CD4-positive, CD25-positive, alpha-beta regulatory T cell (primary cell): ENCODE results near the gene RBBP8. TPM values are rescaled to one million over a fixed set of nuclear protein-coding genes. Genes with fewer than 3 reads are reported as not detected.
"Not testable (repeated sequence)": the region's sequence is repeated elsewhere in the genome, so short reads cannot be mapped to it uniquely, and the experiment has no call there.

Source experiments
- ATAC-seq, 2 donors: fragments of 150-1000 bp; cut with Tn5 transposase; one replicate each; pipeline ENCODE4 v1.10.0; 2021; ENCODE audit warnings: low read depth in 2 of 2, moderate number of reproducible peaks in 2 of 2, moderate library complexity in 1 of 2
- DNase-seq, 3 donors: peaks; one replicate each; pipeline versions ENCODE4 v3.0.0 to v3.0.0-alpha.2; 2012 to 2022; ENCODE audit warnings: mixed read lengths in 1 of 3
- H3K27ac ChIP-seq: one replicate; pipeline ENCODE4 v1.7.0; 2013; ENCODE audit warnings: mild to moderate bottlenecking, low read length; ENCODE audit not compliant: insufficient read depth, poor library complexity, severe bottlenecking
- H3K27me3 ChIP-seq: one replicate; pipeline ENCODE4 v1.7.0; 2013; ENCODE audit warnings: low read length; ENCODE audit not compliant: control insufficient read depth, insufficient read depth
- H3K36me3 ChIP-seq: one replicate; pipeline ENCODE4 v1.7.0; 2013; ENCODE audit warnings: mild to moderate bottlenecking, low read length, moderate library complexity; ENCODE audit not compliant: control insufficient read depth, insufficient read depth
- H3K4me1 ChIP-seq: 2 replicates; pipeline ENCODE4 v1.7.0; 2013; ENCODE audit warnings: mild to moderate bottlenecking, low read length; ENCODE audit not compliant: insufficient read depth, control insufficient read depth, poor library complexity, severe bottlenecking
- H3K4me3 ChIP-seq: one replicate; pipeline ENCODE4 v1.7.0; 2013; ENCODE audit warnings: low read depth, mild to moderate bottlenecking, low read length, moderate library complexity
- H3K9me3 ChIP-seq, 2 experiments: 1 replicate in 1 of 2; 2 replicates in 1 of 2; pipeline ENCODE4 v1.7.0; 2013; ENCODE audit warnings: low read length in 2 of 2, mild to moderate bottlenecking in 1 of 2, moderate library complexity in 1 of 2; ENCODE audit not compliant: control insufficient read depth in 2 of 2
- H3K27ac Mint-ChIP-seq, 3 donors: one replicate each; pipeline ENCODE4 v1.8.0; 2020 to 2022; ENCODE audit warnings: mild to moderate bottlenecking in 3 of 3, mixed read lengths in 3 of 3, moderate library complexity in 2 of 3
- H3K27me3 Mint-ChIP-seq: one replicate; pipeline ENCODE4 v1.8.0; 2022; ENCODE audit warnings: mild to moderate bottlenecking, mixed read lengths
- H3K36me3 Mint-ChIP-seq: one replicate; pipeline ENCODE4 v1.8.0; 2020; ENCODE audit warnings: mixed read lengths
- H3K4me1 Mint-ChIP-seq, 4 donors: one replicate each; pipeline ENCODE4 v1.8.0; 2020 to 2022; ENCODE audit warnings: mixed read lengths in 4 of 4, mild to moderate bottlenecking in 1 of 4
- H3K4me3 Mint-ChIP-seq, 4 donors: one replicate each; pipeline ENCODE4 v1.8.0; 2020 to 2022; ENCODE audit warnings: mild to moderate bottlenecking in 4 of 4, mixed read lengths in 4 of 4, moderate library complexity in 3 of 4
- H3K9me3 Mint-ChIP-seq, 7 donors: one replicate each; pipeline ENCODE4 v1.8.0; 2020 to 2022; ENCODE audit warnings: mixed read lengths in 7 of 7, mild to moderate bottlenecking in 3 of 7, moderate library complexity in 2 of 7
- polyA plus RNA-seq, 4 donors: library from polyadenylated mRNA; unstranded; fragments of 300-500 nt; fragmentation: Illumina TruSeq; gene quantifications; one replicate each; pipeline ENCODE4 v1.2.3, GENCODE V29; 2021
- total RNA-seq: library from RNA; stranded (reverse); gene quantifications from one replicate; pipeline ENCODE4 v1.2.3, GENCODE V29; 2022

RBBP8 gene
- total and polyA plus RNA-seq, 5 donors from 2014 or later, result 3.1 to 8.6 (median 5.9) TPM

DNA sequence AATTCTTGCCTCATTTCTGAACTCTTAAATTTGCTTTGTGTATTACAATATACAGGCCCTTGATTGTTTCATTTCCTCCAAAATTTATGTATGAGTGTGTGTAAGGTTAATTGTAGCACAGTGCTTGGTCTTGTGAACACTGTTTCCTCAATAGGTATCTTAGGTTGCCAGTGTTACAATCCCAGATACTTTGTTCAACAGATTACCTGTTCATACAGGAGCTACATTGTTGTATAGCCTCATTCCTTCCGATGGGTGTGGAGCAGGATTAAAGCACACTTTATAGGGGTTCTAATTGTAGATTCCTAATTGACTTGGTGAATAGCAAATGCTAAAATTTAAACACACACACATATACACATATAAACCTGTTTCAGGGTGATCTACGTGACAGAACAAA lies 10.7 kb downstream of the RBBP8 start:
- Mint-ChIP-seq H3K36me3 (no peaks in the 10 kb centered on the region), H3K4me3 (no peak overlapping the region), H3K4me1 (peaks cover 0 to 9% (median 6%) of the 10 kb centered on the region in 4 donors), H3K27ac (no peak overlapping the region), H3K9me3 (no peaks in the 10 kb centered on the region), H3K27me3 (no peaks in the 10 kb centered on the region)
- DNase-seq (no peak), ATAC-seq (no peak)
- H3K4me1 ChIP-seq, result no peaks in the 10 kb centered on the region
- no peak overlapping the region for H3K27ac ChIP-seq
- H3K27me3 ChIP-seq, result no peaks in the 10 kb centered on the region
- no peaks in the 10 kb centered on the region for H3K36me3 ChIP-seq
- H3K9me3 ChIP-seq, result no peaks in the 10 kb centered on the region
- no peak overlapping the region for H3K4me3 ChIP-seq

DNA sequence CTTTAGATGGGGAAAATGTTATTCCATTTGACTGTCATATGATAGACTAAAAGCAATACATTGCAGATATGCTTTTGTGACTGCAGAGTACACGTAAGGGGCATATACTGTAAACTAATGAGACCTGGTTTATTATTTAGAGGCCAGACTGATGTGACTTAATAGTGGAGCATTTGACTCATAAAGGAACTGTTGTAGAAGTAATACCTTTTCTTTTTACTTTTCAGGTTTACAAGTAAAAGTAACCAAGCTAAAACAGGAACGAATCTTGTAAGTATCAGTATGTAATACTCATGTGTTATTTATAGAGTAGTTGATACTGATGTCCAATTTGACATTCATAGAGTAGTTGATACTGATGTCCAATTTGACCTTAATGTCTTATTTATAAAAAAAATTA lies 13.1 kb downstream of the RBBP8 start:
- ATAC-seq (no peak), DNase-seq (no peak)
- H3K9me3 Mint-ChIP-seq, result no peaks in the 10 kb centered on the region
- H3K36me3 ChIP-seq, result peaks cover 4% of the 10 kb centered on the region
- no peaks in the 10 kb centered on the region for H3K27me3 Mint-ChIP-seq
- no peaks in the 10 kb centered on the region for H3K9me3 ChIP-seq
- H3K4me1 Mint-ChIP-seq, result peaks cover 0 to 9% (median 0%) of the 10 kb centered on the region in 4 donors
- H3K4me3 Mint-ChIP-seq, result no peak overlapping the region
- no peak overlapping the region for H3K4me3 ChIP-seq
- no peaks in the 10 kb centered on the region for H3K4me1 ChIP-seq
- H3K36me3 Mint-ChIP-seq, result no peaks in the 10 kb centered on the region
- no peaks in the 10 kb centered on the region for H3K27me3 ChIP-seq
- no peak overlapping the region for H3K27ac Mint-ChIP-seq
- H3K27ac ChIP-seq, result no peak overlapping the region

DNA sequence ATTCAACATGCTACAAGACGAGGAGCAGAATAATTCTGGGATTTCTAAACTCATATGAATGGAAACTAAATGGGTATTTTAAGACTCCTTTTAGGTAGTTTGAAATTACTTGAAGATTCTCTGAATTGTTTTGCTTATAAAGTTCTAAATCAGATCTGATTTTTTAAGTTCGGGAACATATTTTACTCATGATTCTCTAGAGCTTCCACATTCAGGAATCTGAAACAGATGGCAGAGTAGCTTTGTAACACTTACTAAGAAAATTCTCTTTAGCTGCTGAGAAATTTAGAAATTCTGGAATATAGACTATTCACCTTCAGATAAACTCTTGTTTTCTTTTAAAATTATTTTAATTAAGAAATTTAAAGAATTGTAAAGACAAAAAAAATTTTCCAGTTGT lies 13.7 kb downstream of the RBBP8 start:
- no peak for ATAC-seq
- H3K4me3 Mint-ChIP-seq, result no peak overlapping the region
- no peaks in the 10 kb centered on the region for H3K27me3 Mint-ChIP-seq
- H3K27ac Mint-ChIP-seq, result peak overlapping the region in 1 of 3 donors; percentile 37
- H3K36me3 Mint-ChIP-seq, result no peaks in the 10 kb centered on the region
- Histone ChIP-seq H3K9me3 (no peaks in the 10 kb centered on the region), H3K27ac (no peak overlapping the region), H3K4me3 (no peak overlapping the region), H3K36me3 (peaks cover 4% of the 10 kb centered on the region), H3K27me3 (no peaks in the 10 kb centered on the region), H3K4me1 (no peaks in the 10 kb centered on the region)
- DNase-seq, result no peak
- no peaks in the 10 kb centered on the region for H3K9me3 Mint-ChIP-seq
- peaks cover 0 to 11% (median 0%) of the 10 kb centered on the region in 4 donors for H3K4me1 Mint-ChIP-seq

DNA sequence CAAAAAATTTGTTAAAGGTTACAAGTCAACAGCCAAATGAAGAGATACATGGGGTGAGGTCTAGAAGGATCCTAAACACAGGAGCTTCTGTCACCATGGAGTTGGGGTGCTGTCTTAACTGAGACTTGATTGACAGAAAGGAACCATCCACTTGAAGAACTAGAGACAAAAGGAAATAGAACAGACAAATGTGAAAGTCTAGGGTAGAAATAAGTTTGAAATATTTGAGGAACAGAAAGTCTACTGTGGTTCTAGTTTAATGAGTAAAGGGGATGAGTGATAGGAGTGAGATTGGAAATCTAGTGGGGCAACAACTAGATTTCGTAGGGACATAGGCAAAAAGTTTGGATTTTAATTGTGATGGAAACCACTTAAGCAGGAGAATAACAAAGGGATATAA lies 18.7 kb downstream of the RBBP8 start:
- Mint-ChIP-seq H3K27ac (no peak overlapping the region), H3K36me3 (peaks cover 10% of the 10 kb centered on the region)

DNA sequence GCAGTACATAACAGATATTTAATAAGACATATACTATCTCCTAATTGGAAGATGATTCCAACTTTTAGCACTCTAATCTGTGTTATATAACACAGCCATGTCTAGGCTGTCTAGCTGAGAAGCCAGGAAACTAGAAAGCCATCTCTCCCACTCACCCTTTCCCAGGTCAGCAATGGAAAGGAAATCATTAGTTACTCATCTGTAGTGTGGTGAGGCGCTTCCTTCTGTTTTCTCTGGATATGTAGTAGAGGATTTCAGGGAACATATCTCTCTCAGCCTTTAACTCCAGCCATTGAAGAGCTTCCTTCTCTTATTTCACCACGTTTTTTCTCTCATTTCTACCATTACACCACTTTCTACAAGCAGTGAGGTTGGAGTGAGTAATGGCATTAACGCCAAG lies 19.4 kb downstream of the RBBP8 start:
- Histone ChIP-seq H3K4me1 (peaks cover 9% of the 10 kb centered on the region), H3K9me3 (no peaks in the 10 kb centered on the region), H3K27me3 (no peaks in the 10 kb centered on the region), H3K36me3 (peaks cover 4% of the 10 kb centered on the region), H3K4me3 (no peak overlapping the region), H3K27ac (no peak overlapping the region)
- DNase-seq, result no peak
- peaks cover 0 to 3% (median 1%) of the 10 kb centered on the region in 7 donors for H3K9me3 Mint-ChIP-seq
- no peak overlapping the region for H3K4me3 Mint-ChIP-seq
- H3K36me3 Mint-ChIP-seq, result peaks cover 10% of the 10 kb centered on the region
- H3K4me1 Mint-ChIP-seq, result peaks cover 5 to 19% (median 16%) of the 10 kb centered on the region in 4 donors
- no peak overlapping the region for H3K27ac Mint-ChIP-seq
- no peak for ATAC-seq
- H3K27me3 Mint-ChIP-seq, result no peaks in the 10 kb centered on the region

More for the DNA sequence above, 18.7 kb downstream of the RBBP8 start:
- DNase-seq (no peak), ATAC-seq (no peak)
- Mint-ChIP-seq H3K4me1 (peaks cover 5 to 15% (median 12%) of the 10 kb centered on the region in 4 donors), H3K4me3 (no peak overlapping the region), H3K9me3 (peaks cover 0 to 3% (median 1%) of the 10 kb centered on the region in 7 donors), H3K27me3 (no peaks in the 10 kb centered on the region)
- Histone ChIP-seq H3K4me3 (no peak overlapping the region), H3K4me1 (peaks cover 9% of the 10 kb centered on the region), H3K27me3 (no peaks in the 10 kb centered on the region), H3K27ac (no peak overlapping the region), H3K9me3 (no peaks in the 10 kb centered on the region), H3K36me3 (peaks cover 4% of the 10 kb centered on the region)

DNA sequence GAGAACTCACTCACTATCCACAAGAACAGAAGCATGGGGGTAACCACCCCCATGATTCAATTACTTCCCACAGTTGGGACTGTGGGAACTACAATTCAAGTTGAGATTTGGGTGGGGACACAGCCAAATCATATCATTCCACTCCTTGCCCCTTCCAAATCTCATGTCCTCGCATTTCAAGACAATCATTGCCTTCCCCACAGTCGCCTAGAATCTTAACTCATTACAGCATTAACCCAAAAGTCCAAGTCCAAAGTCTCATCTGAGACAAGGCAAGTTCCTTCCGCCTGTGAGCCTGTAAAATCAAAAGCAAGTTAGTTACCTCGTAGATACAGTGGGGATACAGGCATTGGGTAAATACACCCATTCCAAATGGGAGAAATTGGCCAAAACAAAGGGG lies 20.9 kb downstream of the RBBP8 start:
- not testable (repeated sequence) for H3K4me1 ChIP-seq, DNase-seq, H3K27ac ChIP-seq, H3K27me3 ChIP-seq, H3K9me3 ChIP-seq, H3K36me3 Mint-ChIP-seq, H3K4me3 Mint-ChIP-seq, H3K27me3 Mint-ChIP-seq, H3K4me3 ChIP-seq, H3K36me3 ChIP-seq, ATAC-seq, H3K9me3 Mint-ChIP-seq
- Mint-ChIP-seq H3K4me1 (peaks cover 9 to 27% (median 25%) of the 10 kb centered on the region in 4 donors), H3K27ac (peak overlapping the region in 1 of 3 donors; percentile 18)

DNA sequence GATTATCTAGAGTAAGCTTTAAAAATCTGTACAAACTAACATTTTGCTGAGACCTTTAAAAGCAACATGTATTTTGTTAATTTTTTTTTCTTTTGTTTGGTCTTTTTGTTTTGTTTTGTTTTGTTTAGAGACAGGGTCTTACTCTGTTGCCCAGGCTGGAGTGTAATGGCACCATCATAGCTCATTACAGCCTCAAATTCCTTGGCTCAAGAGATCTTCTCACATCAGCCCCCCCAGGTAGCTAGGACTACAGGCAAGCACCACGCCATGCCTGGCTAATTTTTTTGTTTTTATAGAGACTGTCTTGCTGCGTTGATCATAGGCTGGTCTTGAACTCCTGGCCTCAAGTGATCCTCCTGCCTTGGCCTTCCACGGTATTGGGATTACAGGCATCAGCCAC lies 23.1 kb downstream of the RBBP8 start:
- no peaks in the 10 kb centered on the region for H3K27me3 ChIP-seq
- peaks cover 14% of the 10 kb centered on the region for H3K36me3 Mint-ChIP-seq
- H3K4me3 Mint-ChIP-seq, result no peak overlapping the region
- peaks cover 9% of the 10 kb centered on the region for H3K4me1 ChIP-seq
- H3K4me1 Mint-ChIP-seq, result peaks cover 9 to 26% (median 25%) of the 10 kb centered on the region in 4 donors
- no peaks in the 10 kb centered on the region for H3K36me3 ChIP-seq
- no peak overlapping the region for H3K27ac ChIP-seq
- DNase-seq (no peak), ATAC-seq (no peak)
- no peaks in the 10 kb centered on the region for H3K27me3 Mint-ChIP-seq
- no peak overlapping the region for H3K4me3 ChIP-seq
- H3K9me3 Mint-ChIP-seq, result peaks cover 0 to 3% (median 1%) of the 10 kb centered on the region in 7 donors
- peak overlapping the region in 2 of 3 donors; percentile 34 to 76 for H3K27ac Mint-ChIP-seq
- H3K9me3 ChIP-seq, result no peaks in the 10 kb centered on the region

DNA sequence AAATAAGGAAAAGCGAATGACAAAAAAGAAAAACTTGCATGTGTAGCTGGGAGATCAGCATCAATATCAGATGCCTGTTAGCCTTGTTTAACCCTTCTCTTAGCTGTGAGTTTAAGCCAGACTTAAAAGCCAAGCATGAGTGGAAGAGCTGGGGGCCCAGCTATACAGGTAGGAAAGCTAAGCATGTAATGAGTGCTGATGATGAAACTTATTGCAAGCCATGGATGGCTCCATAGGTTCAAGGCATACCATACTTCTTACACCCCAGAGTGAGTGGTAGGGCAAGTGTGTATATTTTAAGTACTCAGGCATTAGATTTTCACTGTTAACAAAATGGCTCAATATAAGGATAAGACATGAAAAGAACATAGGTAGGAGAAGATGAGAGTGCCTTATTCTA lies 28.0 kb downstream of the RBBP8 start:
- ATAC-seq (no peak), DNase-seq (no peak)
- Histone ChIP-seq H3K4me3 (no peak overlapping the region), H3K27me3 (no peaks in the 10 kb centered on the region), H3K27ac (no peak overlapping the region), H3K36me3 (no peaks in the 10 kb centered on the region), H3K9me3 (no peaks in the 10 kb centered on the region), H3K4me1 (no peaks in the 10 kb centered on the region)
- Mint-ChIP-seq H3K27ac (no peak overlapping the region), H3K4me3 (no peak overlapping the region), H3K27me3 (no peaks in the 10 kb centered on the region), H3K9me3 (no peaks in the 10 kb centered on the region), H3K36me3 (peaks cover 4% of the 10 kb centered on the region), H3K4me1 (peaks cover 4 to 23% (median 11%) of the 10 kb centered on the region in 4 donors)
